Esophagus (tissue), 2 donors: ENCODE data around the gene CNPY2. TPM values are rescaled to one million over a fixed set of nuclear protein-coding genes. Genes with fewer than 3 reads are reported as not detected.
A peak's percentile ranks its signal among the peaks of the same experiment; 100 is the strongest.
"Not testable (repeated sequence)": the region's sequence is repeated elsewhere in the genome, so short reads cannot be mapped to it uniquely, and the experiment has no call there.

Source experiments
- H3K27ac ChIP-seq, 2 donors: one replicate each; pipeline ENCODE4 v1.5.1; 2013; ENCODE audit warnings: low read depth in 2 of 2, mild to moderate bottlenecking in 2 of 2, inconsistent platforms in 1 of 2, low read length in 1 of 2, moderate library complexity in 1 of 2
- H3K27me3 ChIP-seq, 2 donors: one replicate each; pipeline ENCODE4 v1.6.1; 2013; ENCODE audit warnings: low read length in 2 of 2, control low read depth in 1 of 2, mild to moderate bottlenecking in 1 of 2; ENCODE audit not compliant: insufficient read depth in 2 of 2, control insufficient read depth in 1 of 2
- H3K36me3 ChIP-seq, 2 donors: one replicate each; pipeline ENCODE4 v1.6.1; 2013; ENCODE audit warnings: low read length in 1 of 2; ENCODE audit not compliant: control insufficient read depth in 2 of 2, insufficient read depth in 2 of 2
- H3K4me1 ChIP-seq, 2 donors: one replicate each; pipeline ENCODE4 v1.6.1; 2013; ENCODE audit warnings: low read length in 1 of 2; ENCODE audit not compliant: control insufficient read depth in 2 of 2, insufficient read depth in 2 of 2
- H3K4me3 ChIP-seq, 2 donors: one replicate each; pipeline ENCODE4 v1.5.1; 2013; ENCODE audit warnings: low read length in 2 of 2, mild to moderate bottlenecking in 2 of 2, low read depth in 1 of 2, moderate library complexity in 1 of 2
- H3K9me3 ChIP-seq, 2 donors: one replicate each; pipeline ENCODE4 v1.6.1; 2013; ENCODE audit warnings: mild to moderate bottlenecking in 2 of 2, low read depth in 1 of 2, low read length in 1 of 2, moderate library complexity in 1 of 2; ENCODE audit not compliant: control insufficient read depth in 2 of 2, insufficient read depth in 1 of 2
- WGBS, 2 donors: extraction: QIAGEN DNeasy Blood & Tissue Kit; methylation state at CpG; one replicate each; pipeline ENCODE4 v1.1.7; 2013; 5-methylcytosine and 5-hydroxymethylcytosine counted together
- polyA plus RNA-seq, 2 donors: library from polyadenylated mRNA; stranded (reverse); fragments of 200-250 nt; gene quantifications; one replicate each; pipeline ENCODE4 v1.2.3, GENCODE V29; 2013
- donor health status: healthy with polysubstance abuse.
- donor health status: Bipolar disorder and iron deficiency.

Gene CNPY2
- polyA plus RNA-seq, 2 donors = 62.1 to 75.3 TPM

DNA sequence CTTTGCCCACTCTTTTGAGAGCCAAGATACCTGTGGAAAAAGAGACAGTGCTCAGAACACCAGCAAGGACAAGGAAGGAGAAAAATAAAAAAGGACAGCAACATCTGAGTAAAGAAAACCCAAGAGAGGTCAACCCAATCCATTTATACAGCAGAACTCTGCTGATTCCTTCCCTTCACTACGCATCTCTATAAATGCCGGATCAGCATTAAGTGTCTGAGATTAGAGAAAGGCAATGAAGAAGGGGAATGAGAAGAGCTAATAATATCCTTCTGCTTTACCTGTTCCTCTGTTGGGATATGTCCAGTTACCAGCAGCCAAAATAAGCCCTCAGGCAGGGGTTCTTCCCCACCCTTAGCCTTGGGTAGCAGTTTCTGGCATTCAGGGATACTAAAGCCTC, 33.2 kb downstream of the CNPY2 start:
- 96 to 98% methylated on average over 2 of the region's 2 CpGs for WGBS, 2 donors
- H3K9me3 ChIP-seq = no peaks in the 10 kb centered on the region
- peaks cover 14 to 22% of the 10 kb centered on the region in 2 donors for H3K36me3 ChIP-seq
- H3K4me3 ChIP-seq = no peak overlapping the region
- H3K27me3 ChIP-seq = no peaks in the 10 kb centered on the region
- H3K4me1 ChIP-seq = no peaks in the 10 kb centered on the region
- no peak overlapping the region for H3K27ac ChIP-seq

DNA sequence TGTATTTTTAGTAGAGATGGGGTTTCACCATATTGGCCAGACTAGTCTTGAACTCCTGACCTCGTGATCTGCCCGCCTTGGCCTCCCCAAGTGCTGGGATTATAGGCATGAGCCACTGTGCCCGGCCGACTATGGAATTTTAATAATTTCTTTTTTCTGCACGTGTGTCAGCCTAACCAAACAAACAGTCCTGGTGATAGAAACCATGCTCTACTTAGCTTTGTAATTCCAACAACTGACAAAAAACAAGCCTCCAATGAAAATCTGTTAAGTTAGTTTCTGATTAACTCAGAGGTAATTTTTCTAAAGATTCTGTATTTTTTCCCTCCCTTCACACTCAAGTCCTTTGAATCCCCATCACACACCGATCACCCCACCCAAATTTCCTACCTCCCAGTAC, 33.8 kb downstream of the CNPY2 start:
- WGBS, 2 donors = 79 to 87% methylated on average over 6 of the region's 6 CpGs
- H3K27me3 ChIP-seq = no peaks in the 10 kb centered on the region
- H3K4me3 ChIP-seq = no peak overlapping the region
- H3K36me3 ChIP-seq = peaks cover 14 to 22% of the 10 kb centered on the region in 2 donors
- no peaks in the 10 kb centered on the region for H3K9me3 ChIP-seq
- H3K4me1 ChIP-seq = no peaks in the 10 kb centered on the region
- no peak overlapping the region for H3K27ac ChIP-seq

- H3K27me3 ChIP-seq = no peaks in the 10 kb centered on the region
- H3K27ac ChIP-seq = no peak overlapping the region
- peaks cover 12 to 25% of the 10 kb centered on the region in 2 donors for H3K36me3 ChIP-seq
- H3K9me3 ChIP-seq = no peaks in the 10 kb centered on the region
- H3K4me3 ChIP-seq = no peak overlapping the region
- no peaks in the 10 kb centered on the region for H3K4me1 ChIP-seq
Measured at GRCh38 chr12:56280849-56281248, 34.9 kb downstream of the CNPY2 start.

DNA sequence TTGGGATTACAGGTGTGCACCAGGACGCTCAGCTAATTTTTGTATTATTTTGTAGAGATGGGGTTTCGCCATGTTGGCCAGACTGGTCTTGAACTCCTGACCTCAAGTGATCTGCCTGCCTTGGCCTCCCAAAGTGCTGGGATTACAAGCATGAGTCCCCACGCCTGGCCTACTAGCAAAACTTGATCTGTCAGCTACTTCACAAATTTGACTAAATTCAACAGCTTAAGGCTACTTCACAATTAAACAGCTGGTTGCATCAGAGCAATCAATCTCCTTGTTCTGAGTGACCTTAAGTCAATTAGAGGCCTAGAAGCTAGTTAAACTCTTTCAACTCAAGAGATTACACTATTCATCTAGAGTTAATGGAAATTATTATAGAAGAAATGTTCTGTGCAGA, 36.9 kb downstream of the CNPY2 start:
- 85 to 89% methylated on average over 3 of the region's 3 CpGs for WGBS, 2 donors
- no peaks in the 10 kb centered on the region for H3K4me1 ChIP-seq
- H3K27me3 ChIP-seq = no peaks in the 10 kb centered on the region
- no peak overlapping the region for H3K27ac ChIP-seq
- H3K36me3 ChIP-seq = peaks cover 16 to 37% of the 10 kb centered on the region in 2 donors
- no peak overlapping the region for H3K4me3 ChIP-seq
- no peaks in the 10 kb centered on the region for H3K9me3 ChIP-seq

- Histone ChIP-seq H3K27me3 (no peaks in the 10 kb centered on the region), H3K36me3 (peaks cover 17 to 36% of the 10 kb centered on the region in 2 donors), H3K9me3 (no peaks in the 10 kb centered on the region), H3K4me1 (no peaks in the 10 kb centered on the region), H3K27ac (no peak overlapping the region), H3K4me3 (no peak overlapping the region)
- 93 to 100% methylated on average over 2 of the region's 2 CpGs for WGBS, 2 donors
Measured at GRCh38 chr12:56274299-56274698, 41.5 kb downstream of the CNPY2 start.

- peaks cover 17 to 29% of the 10 kb centered on the region in 2 donors for H3K36me3 ChIP-seq
- not testable (repeated sequence) for H3K4me3 ChIP-seq, H3K27ac ChIP-seq, H3K9me3 ChIP-seq, H3K4me1 ChIP-seq, H3K27me3 ChIP-seq
- WGBS, 2 donors = 79 to 92% methylated on average over 2 of the region's 2 CpGs
Measured at GRCh38 chr12:56272468-56272867, 43.3 kb downstream of the CNPY2 start.

GRCh38 chr12:56271031-56271430, 44.8 kb downstream of the CNPY2 start:
- Histone ChIP-seq H3K36me3 (peaks cover 17 to 25% of the 10 kb centered on the region in 2 donors), H3K9me3 (no peaks in the 10 kb centered on the region), H3K4me1 (peaks cover 0 to 3% of the 10 kb centered on the region in 2 donors), H3K27ac (no peak overlapping the region), H3K27me3 (no peaks in the 10 kb centered on the region), H3K4me3 (no peak overlapping the region)
- WGBS, 2 donors = 14 to 17% methylated on average over 1 of the region's 1 CpG

GRCh38 chr12:56267443-56268071, 48.2 kb downstream of the CNPY2 start:
- peak overlapping the region; percentile 93 to 96 for H3K27ac ChIP-seq
- peak overlapping the region; percentile 66 to 87 for H3K4me3 ChIP-seq
- H3K27me3 ChIP-seq = no peaks in the 10 kb centered on the region
- H3K9me3 ChIP-seq = no peaks in the 10 kb centered on the region
- H3K4me1 ChIP-seq = peaks cover 0 to 3% of the 10 kb centered on the region in 2 donors
- WGBS, 2 donors = 27 to 28% methylated on average over 21 of the region's 21 CpGs
- peaks cover 2 to 5% of the 10 kb centered on the region in 2 donors for H3K36me3 ChIP-seq

DNA sequence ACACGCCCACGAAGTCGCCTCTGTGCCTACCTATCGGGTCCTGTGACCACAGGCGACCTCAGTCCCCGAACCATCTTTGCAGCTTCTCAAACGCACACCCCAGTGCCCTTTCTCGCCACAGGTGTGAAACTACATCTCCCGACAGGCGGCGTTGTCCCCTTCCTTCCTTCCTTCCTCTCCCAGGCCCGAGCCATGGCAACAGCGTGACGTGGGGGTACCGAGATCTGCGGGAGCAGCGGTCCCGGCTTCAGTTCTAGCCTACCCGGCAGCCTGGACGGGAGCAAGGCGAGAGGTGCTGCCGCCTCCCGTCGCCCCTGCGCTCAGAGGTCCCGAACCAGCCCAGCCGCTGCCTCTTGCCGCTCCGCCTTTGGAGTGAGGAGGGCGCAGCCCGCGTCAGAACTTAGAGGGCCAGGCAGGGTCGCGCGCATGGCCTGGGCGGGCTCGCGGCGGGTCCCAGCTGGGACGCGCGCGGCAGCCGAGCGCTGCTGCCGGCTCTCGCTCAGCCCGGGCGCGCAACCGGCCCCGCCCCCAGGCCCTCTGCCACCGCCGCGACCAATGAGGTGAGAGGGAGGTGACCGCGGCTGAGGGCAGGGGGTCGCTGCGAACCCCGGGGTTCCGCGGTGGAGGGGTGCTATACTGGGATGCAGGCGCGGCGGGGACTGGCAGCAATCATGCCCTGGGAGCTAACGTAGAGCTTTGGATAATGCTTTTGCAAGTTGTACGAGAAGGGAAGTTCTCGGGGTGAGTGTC, 48.9 kb downstream of the CNPY2 start, which contains the start of gene COQ10A:
TSS of gene COQ10A (plus strand) at position 250 of the 750 bp plus-strand sequence. CDS start at position 427, 177 bp downstream.
- H3K27me3 ChIP-seq = no peaks in the 10 kb centered on the region
- WGBS, 2 donors = 0% methylated on average over 62 to 68 of the region's 68 CpGs
- H3K4me3 ChIP-seq = peak within 1 kb of the TSS; percentile 66 to 87
- peak within 1 kb of the TSS; percentile 93 to 96 for H3K27ac ChIP-seq
- H3K4me1 ChIP-seq = peaks cover 0 to 3% of the 10 kb centered on the region in 2 donors
- H3K36me3 ChIP-seq = peaks cover 0 to 5% of the 10 kb centered on the region in 2 donors
- no peaks in the 10 kb centered on the region for H3K9me3 ChIP-seq
